Activated naive CD8-positive, alpha-beta T cell treated with anti-CD3 and anti-CD28 coated beads, Interleukin-2, amount 50 U/mL, for 24 hours (primary cell): ENCODE measurements around the gene PTAR1.
"Not testable (repeated sequence)": the region's sequence is repeated elsewhere in the genome, so short reads cannot be mapped to it uniquely, and the experiment has no call there.

Experiments used
- ATAC-seq: fragments of 150-1000 bp; cut with Tn5 transposase; one replicate; pipeline ENCODE4 v1.10.0; 2021
- DNase-seq: peaks from one replicate; pipeline ENCODE4 v3.0.0; 2021
- H3K27ac Mint-ChIP-seq: one replicate; pipeline ENCODE4 v1.8.0; 2021; ENCODE audit warnings: mild to moderate bottlenecking, mixed read lengths
- H3K27me3 Mint-ChIP-seq: one replicate; pipeline ENCODE4 v1.8.0; 2021; ENCODE audit warnings: mixed read lengths
- H3K36me3 Mint-ChIP-seq: one replicate; pipeline ENCODE4 v1.8.0; 2021; ENCODE audit warnings: low read depth, mixed read lengths
- H3K4me1 Mint-ChIP-seq: one replicate; pipeline ENCODE4 v1.8.0; 2021; ENCODE audit warnings: mixed read lengths
- H3K4me3 Mint-ChIP-seq: one replicate; pipeline ENCODE4 v1.8.0; 2021; ENCODE audit warnings: mild to moderate bottlenecking, moderate library complexity, mixed read lengths
- H3K9me3 Mint-ChIP-seq: one replicate; pipeline ENCODE4 v1.8.0; 2021; ENCODE audit warnings: mixed read lengths

Gene PTAR1

GRCh38 chr9:69768101-69768500, 8.3 kb upstream of the PTAR1 start:
- no peak overlapping the region for H3K4me3 Mint-ChIP-seq
- DNase-seq (no peak), ATAC-seq (no peak)
- no peaks in the 10 kb centered on the region for H3K9me3 Mint-ChIP-seq
- H3K4me1 Mint-ChIP-seq: no peaks in the 10 kb centered on the region
- no peak overlapping the region for H3K27ac Mint-ChIP-seq
- no peaks in the 10 kb centered on the region for H3K36me3 Mint-ChIP-seq
- no peaks in the 10 kb centered on the region for H3K27me3 Mint-ChIP-seq

- H3K27me3 Mint-ChIP-seq, H3K27ac Mint-ChIP-seq, H3K36me3 Mint-ChIP-seq, H3K9me3 Mint-ChIP-seq, ATAC-seq, H3K4me1 Mint-ChIP-seq, DNase-seq, H3K4me3 Mint-ChIP-seq: not testable (repeated sequence)
Measured at GRCh38 chr9:69763862-69764261, 4.1 kb upstream of the PTAR1 start.

- Mint-ChIP-seq H3K27ac (no peak overlapping the region), H3K4me1 (peaks cover 11% of the 10 kb centered on the region), H3K9me3 (no peaks in the 10 kb centered on the region), H3K36me3 (peaks cover 10% of the 10 kb centered on the region), H3K4me3 (no peak overlapping the region), H3K27me3 (no peaks in the 10 kb centered on the region)
- ATAC-seq (no peak), DNase-seq (no peak)
Measured at GRCh38 chr9:69762527-69762926, 2.7 kb upstream of the PTAR1 start.

- no peaks in the 10 kb centered on the region for H3K9me3 Mint-ChIP-seq
- H3K27ac Mint-ChIP-seq: peak overlapping the region; percentile 91
- H3K27me3 Mint-ChIP-seq: no peaks in the 10 kb centered on the region
- H3K4me1 Mint-ChIP-seq: peaks cover 23% of the 10 kb centered on the region
- no peak for DNase-seq
- no peak for ATAC-seq
- H3K36me3 Mint-ChIP-seq: peaks cover 15% of the 10 kb centered on the region
- peak overlapping the region; percentile 97 for H3K4me3 Mint-ChIP-seq
Measured at GRCh38 chr9:69760278-69760610, 433 bp upstream of the PTAR1 start.

- peaks cover 29% of the 10 kb centered on the region for H3K4me1 Mint-ChIP-seq
- H3K4me3 Mint-ChIP-seq: peak overlapping the region; percentile 97
- H3K9me3 Mint-ChIP-seq: no peaks in the 10 kb centered on the region
- H3K27ac Mint-ChIP-seq: peak overlapping the region; percentile 91
- DNase-seq: no peak
- ATAC-seq: no peak
- peaks cover 18% of the 10 kb centered on the region for H3K36me3 Mint-ChIP-seq
- no peaks in the 10 kb centered on the region for H3K27me3 Mint-ChIP-seq
Measured at GRCh38 chr9:69759021-69759420, 790 bp downstream of the PTAR1 start.

- Mint-ChIP-seq H3K4me3 (peak overlapping the region; percentile 97), H3K27ac (peak overlapping the region; percentile 21), H3K9me3 (no peaks in the 10 kb centered on the region), H3K36me3 (peaks cover 18% of the 10 kb centered on the region), H3K4me1 (peaks cover 35% of the 10 kb centered on the region), H3K27me3 (no peaks in the 10 kb centered on the region)
- ATAC-seq (no peak), DNase-seq (no peak)
Measured at GRCh38 chr9:69757996-69758675, 1.7 kb downstream of the PTAR1 start.

- H3K36me3 Mint-ChIP-seq: peaks cover 28% of the 10 kb centered on the region
- H3K4me3 Mint-ChIP-seq: no peak overlapping the region
- H3K27ac Mint-ChIP-seq: no peak overlapping the region
Measured at GRCh38 chr9:69755205-69755604, 4.6 kb downstream of the PTAR1 start.

GRCh38 chr9:69753830-69754229, 6.0 kb downstream of the PTAR1 start:
- ATAC-seq (no peak), DNase-seq (no peak)
- H3K4me1 Mint-ChIP-seq: peaks cover 45% of the 10 kb centered on the region
- peaks cover 29% of the 10 kb centered on the region for H3K36me3 Mint-ChIP-seq
- H3K27ac Mint-ChIP-seq: no peak overlapping the region
- no peaks in the 10 kb centered on the region for H3K9me3 Mint-ChIP-seq
- H3K4me3 Mint-ChIP-seq: no peak overlapping the region
- H3K27me3 Mint-ChIP-seq: no peaks in the 10 kb centered on the region

More at GRCh38 chr9:69755205-69755604, 4.6 kb downstream of the PTAR1 start:
- H3K9me3 Mint-ChIP-seq: no peaks in the 10 kb centered on the region
- ATAC-seq (no peak), DNase-seq (no peak)
- peaks cover 46% of the 10 kb centered on the region for H3K4me1 Mint-ChIP-seq
- no peaks in the 10 kb centered on the region for H3K27me3 Mint-ChIP-seq

GRCh38 chr9:69750085-69750484, 9.7 kb downstream of the PTAR1 start:
- no peak for ATAC-seq
- Mint-ChIP-seq H3K4me1 (peaks cover 42% of the 10 kb centered on the region), H3K9me3 (no peaks in the 10 kb centered on the region), H3K4me3 (no peak overlapping the region), H3K27ac (no peak overlapping the region), H3K27me3 (no peaks in the 10 kb centered on the region), H3K36me3 (peaks cover 39% of the 10 kb centered on the region)
- DNase-seq: no peak

GRCh38 chr9:69748304-69748703, 11.5 kb downstream of the PTAR1 start:
- Mint-ChIP-seq H3K4me3 (no peak overlapping the region), H3K27me3 (no peaks in the 10 kb centered on the region), H3K27ac (no peak overlapping the region), H3K9me3 (no peaks in the 10 kb centered on the region), H3K36me3 (peaks cover 44% of the 10 kb centered on the region), H3K4me1 (peaks cover 35% of the 10 kb centered on the region)
- no peak for ATAC-seq
- no peak for DNase-seq

- no peak overlapping the region for H3K4me3 Mint-ChIP-seq
- DNase-seq: no peak
- H3K9me3 Mint-ChIP-seq: no peaks in the 10 kb centered on the region
- peaks cover 32% of the 10 kb centered on the region for H3K4me1 Mint-ChIP-seq
- peaks cover 44% of the 10 kb centered on the region for H3K36me3 Mint-ChIP-seq
- ATAC-seq: no peak
- no peaks in the 10 kb centered on the region for H3K27me3 Mint-ChIP-seq
- H3K27ac Mint-ChIP-seq: no peak overlapping the region
Measured at GRCh38 chr9:69746859-69747560, 12.8 kb downstream of the PTAR1 start.

GRCh38 chr9:69745716-69746437, 13.9 kb downstream of the PTAR1 start:
- ATAC-seq (no peak), DNase-seq (no peak)
- Mint-ChIP-seq H3K4me3 (no peak overlapping the region), H3K9me3 (no peaks in the 10 kb centered on the region), H3K27ac (no peak overlapping the region), H3K4me1 (peaks cover 26% of the 10 kb centered on the region), H3K27me3 (no peaks in the 10 kb centered on the region), H3K36me3 (peaks cover 45% of the 10 kb centered on the region)

GRCh38 chr9:69744688-69745380, 15.0 kb downstream of the PTAR1 start:
- H3K9me3 Mint-ChIP-seq: no peaks in the 10 kb centered on the region
- peaks cover 22% of the 10 kb centered on the region for H3K4me1 Mint-ChIP-seq
- H3K4me3 Mint-ChIP-seq: no peak overlapping the region
- H3K36me3 Mint-ChIP-seq: peaks cover 42% of the 10 kb centered on the region
- H3K27ac Mint-ChIP-seq: peak overlapping the region; percentile 2
- no peak for DNase-seq
- no peak for ATAC-seq
- no peaks in the 10 kb centered on the region for H3K27me3 Mint-ChIP-seq

GRCh38 chr9:69743930-69744329, 15.9 kb downstream of the PTAR1 start:
- no peak overlapping the region for H3K4me3 Mint-ChIP-seq
- peaks cover 44% of the 10 kb centered on the region for H3K36me3 Mint-ChIP-seq
- no peak for ATAC-seq
- H3K4me1 Mint-ChIP-seq: peaks cover 22% of the 10 kb centered on the region
- no peak overlapping the region for H3K27ac Mint-ChIP-seq
- no peaks in the 10 kb centered on the region for H3K9me3 Mint-ChIP-seq
- no peaks in the 10 kb centered on the region for H3K27me3 Mint-ChIP-seq
- DNase-seq: no peak
